Activated T-helper 17 cell treated with anti-CD3 and anti-CD28 coated beads, Interleukin-2, amount 50 U/mL, for 72 hours (primary cell): ENCODE measurements around the gene XDH. TPM values are rescaled to one million over a fixed set of nuclear protein-coding genes. Genes with fewer than 3 reads are reported as not detected.

Experiments
- ATAC-seq: fragments of 150-1000 bp; cut with Tn5 transposase; replicated peaks from 2 replicates; pipeline ENCODE4 v1.10.0; 2021; ENCODE audit warnings: mild to moderate bottlenecking, moderate library complexity
- H3K27ac Mint-ChIP-seq: one replicate; pipeline ENCODE4 v1.8.0; 2022; ENCODE audit warnings: mixed read lengths
- H3K27me3 Mint-ChIP-seq: one replicate; pipeline ENCODE4 v1.8.0; 2022; ENCODE audit warnings: mixed read lengths
- H3K36me3 Mint-ChIP-seq: one replicate; pipeline ENCODE4 v1.8.0; 2022; ENCODE audit warnings: low read depth, mild to moderate bottlenecking, mixed read lengths
- H3K4me1 Mint-ChIP-seq: one replicate; pipeline ENCODE4 v1.8.0; 2022; ENCODE audit warnings: mixed read lengths
- H3K4me3 Mint-ChIP-seq: one replicate; pipeline ENCODE4 v1.8.0; 2022; ENCODE audit warnings: mild to moderate bottlenecking, mixed read lengths
- H3K9me3 Mint-ChIP-seq: one replicate; pipeline ENCODE4 v1.8.0; 2022; ENCODE audit warnings: mixed read lengths
- total RNA-seq, 2 donors: library from RNA; stranded (reverse); gene quantifications; one replicate each; pipeline ENCODE4 v1.2.3, GENCODE V29; 2022

The XDH gene
- total RNA-seq = 1 to 10 TPM in 1 of 2 donors, not detected in 1; 1.4 TPM

DNA sequence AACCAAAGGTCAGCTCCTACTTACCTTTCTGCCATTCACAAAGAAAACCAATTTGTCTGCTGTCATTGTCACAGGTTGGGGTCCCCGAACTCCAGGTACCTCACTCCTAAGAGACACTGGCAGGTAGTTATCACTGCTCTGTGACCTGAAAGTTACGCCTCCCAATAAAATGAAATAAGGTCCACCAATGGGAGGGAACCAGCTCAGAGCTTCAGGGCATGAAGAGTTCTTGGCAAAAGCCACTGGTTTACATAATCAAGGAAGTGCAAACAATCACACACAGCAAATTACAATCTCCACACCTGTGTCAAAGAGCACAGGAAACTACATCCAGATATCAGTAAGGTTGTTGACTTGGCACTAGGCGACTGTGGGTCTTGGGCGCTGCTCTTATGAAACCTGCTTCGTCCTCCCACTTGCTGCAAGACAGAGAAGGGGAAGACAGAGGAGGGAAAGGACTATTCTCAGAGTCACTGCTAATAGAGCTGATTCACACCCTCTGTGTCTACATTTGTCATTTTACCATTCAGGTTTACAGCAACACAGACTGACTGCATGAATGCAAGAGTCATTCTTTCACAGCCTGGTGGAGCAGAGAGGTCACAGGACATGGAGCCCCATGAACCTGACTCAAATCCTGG is at the start of gene XDH:
Gene XDH (minus strand): TSS at position 142 of the 641 bp plus-strand sequence. CDS start 76 bp downstream, at position 66.
- peak; percentile 76 for ATAC-seq
- Mint-ChIP-seq H3K27ac (no peak within 1 kb of the TSS), H3K4me1 (peaks cover 17% of the 10 kb centered on the region)

DNA sequence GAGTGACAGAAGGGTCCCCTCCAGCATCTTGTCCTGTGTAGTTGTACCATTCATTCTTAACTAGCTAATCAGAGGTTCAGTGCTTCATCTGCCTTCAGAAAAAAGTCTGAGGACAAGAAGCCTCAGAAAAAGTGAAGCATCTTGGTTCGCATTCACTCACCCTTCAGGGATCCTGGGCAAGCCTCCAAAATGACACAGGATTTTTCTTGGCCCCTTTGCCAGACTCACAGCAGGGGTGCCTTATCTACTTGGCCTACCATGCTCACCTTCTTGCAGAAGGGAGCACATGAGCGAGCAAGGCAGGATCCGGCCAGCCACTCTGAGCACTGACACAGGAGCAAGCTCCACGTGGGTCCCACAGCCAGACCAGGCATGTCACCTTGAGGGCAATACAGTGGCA is 43.1 kb upstream of the XDH start:
- no peaks in the 10 kb centered on the region for H3K36me3 Mint-ChIP-seq
- H3K27ac Mint-ChIP-seq = no peak overlapping the region
- H3K27me3 Mint-ChIP-seq = peaks cover 12% of the 10 kb centered on the region
- H3K9me3 Mint-ChIP-seq = peaks cover 9% of the 10 kb centered on the region
- no peak for ATAC-seq
- H3K4me3 Mint-ChIP-seq = no peak overlapping the region
- no peaks in the 10 kb centered on the region for H3K4me1 Mint-ChIP-seq

More for the DNA sequence above, at the start of gene XDH:
- peaks cover 8% of the 10 kb centered on the region for H3K9me3 Mint-ChIP-seq
- peak within 1 kb of the TSS; percentile 55 for H3K4me3 Mint-ChIP-seq
- H3K36me3 Mint-ChIP-seq = no peaks in the 10 kb centered on the region
- H3K27me3 Mint-ChIP-seq = no peaks in the 10 kb centered on the region

DNA sequence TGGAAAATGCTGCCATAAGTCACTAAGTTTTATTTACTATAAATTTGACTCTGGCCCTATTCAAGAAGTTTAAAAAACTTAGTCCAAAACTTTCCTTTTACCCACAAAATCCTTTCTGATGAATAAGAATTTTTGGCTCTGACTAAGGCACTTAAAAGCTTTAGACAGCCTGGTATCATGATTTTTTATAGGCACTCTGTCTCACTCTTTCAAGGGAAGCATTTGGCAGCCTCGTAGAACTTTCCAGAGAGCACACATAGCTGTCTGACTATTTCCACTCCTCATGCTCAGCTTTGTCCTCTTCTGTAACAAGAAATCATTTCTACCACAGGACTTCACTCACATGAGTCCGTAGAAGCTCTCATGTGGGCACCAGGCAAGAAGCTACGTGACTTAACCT is 32.3 kb upstream of the XDH start:
- ATAC-seq = no peak
- H3K9me3 Mint-ChIP-seq = peaks cover 10% of the 10 kb centered on the region
- no peaks in the 10 kb centered on the region for H3K36me3 Mint-ChIP-seq
- H3K4me1 Mint-ChIP-seq = no peaks in the 10 kb centered on the region
- H3K27ac Mint-ChIP-seq = no peak overlapping the region
- H3K4me3 Mint-ChIP-seq = no peak overlapping the region
- H3K27me3 Mint-ChIP-seq = peaks cover 29% of the 10 kb centered on the region

DNA sequence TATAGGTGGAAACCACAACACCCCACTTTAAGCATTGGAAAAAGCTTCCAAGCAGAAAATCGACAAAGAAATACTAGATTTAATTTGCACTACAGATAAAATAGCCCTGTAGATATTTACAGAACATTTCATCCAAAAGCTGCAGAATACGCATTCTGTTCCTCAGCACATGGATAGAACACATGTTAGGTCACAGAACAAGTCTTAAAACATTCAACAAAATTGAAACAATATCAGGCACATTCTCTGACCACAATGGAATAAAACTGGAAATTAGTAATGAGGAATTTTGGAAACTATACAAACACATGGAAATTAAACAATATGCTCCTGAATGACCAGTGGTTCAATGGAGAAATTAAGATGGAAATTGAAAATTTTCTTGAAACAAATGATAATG is 27.8 kb upstream of the XDH start:
- H3K4me3 Mint-ChIP-seq = no peak overlapping the region
- peaks cover 15% of the 10 kb centered on the region for H3K27me3 Mint-ChIP-seq
- no peak for ATAC-seq
- peaks cover 4% of the 10 kb centered on the region for H3K9me3 Mint-ChIP-seq
- H3K4me1 Mint-ChIP-seq = no peaks in the 10 kb centered on the region
- H3K36me3 Mint-ChIP-seq = no peaks in the 10 kb centered on the region
- no peak overlapping the region for H3K27ac Mint-ChIP-seq

DNA sequence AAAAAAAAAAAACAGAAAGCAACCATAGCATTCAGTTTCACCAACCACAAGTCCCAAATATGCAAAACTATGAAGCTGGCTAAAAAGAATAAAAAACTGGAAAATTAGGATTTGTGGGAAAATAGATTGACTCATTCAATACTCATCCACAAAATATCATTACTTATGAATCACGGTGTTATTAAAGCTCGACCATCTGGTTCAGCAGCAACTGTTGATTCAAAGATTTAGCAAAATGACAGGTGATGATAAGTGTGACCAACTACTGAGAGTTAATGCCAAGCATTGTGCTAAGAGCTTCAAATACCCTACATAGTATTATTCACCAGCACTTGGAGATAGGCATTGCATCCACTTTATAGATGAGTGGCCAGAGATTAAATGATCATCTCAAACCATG is 26.2 kb upstream of the XDH start:
- Mint-ChIP-seq H3K27me3 (peaks cover 15% of the 10 kb centered on the region), H3K9me3 (peaks cover 4% of the 10 kb centered on the region), H3K4me3 (no peak overlapping the region), H3K36me3 (no peaks in the 10 kb centered on the region), H3K4me1 (no peaks in the 10 kb centered on the region), H3K27ac (no peak overlapping the region)
- no peak for ATAC-seq

DNA sequence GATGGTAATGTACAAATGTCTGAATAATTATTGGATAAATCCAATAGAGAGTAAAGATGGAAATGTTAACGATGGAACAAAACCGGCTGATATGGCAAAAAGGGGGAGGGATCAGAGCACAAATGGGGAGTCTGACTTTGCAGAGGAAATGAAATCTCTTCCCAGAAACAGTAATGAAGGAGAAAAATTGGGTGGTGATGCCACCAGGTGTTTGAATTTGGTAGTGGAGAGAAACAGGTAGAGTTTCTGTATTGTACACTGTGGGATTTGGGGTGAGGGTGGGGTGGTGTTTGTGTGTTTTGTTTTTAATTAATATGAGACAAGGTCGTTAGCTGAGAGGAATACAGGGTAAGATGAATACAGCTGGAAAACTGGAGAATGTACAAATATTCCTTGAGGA is 20.4 kb upstream of the XDH start:
- Mint-ChIP-seq H3K27me3 (peaks cover 4% of the 10 kb centered on the region), H3K4me1 (peaks cover 8% of the 10 kb centered on the region), H3K36me3 (no peaks in the 10 kb centered on the region)

DNA sequence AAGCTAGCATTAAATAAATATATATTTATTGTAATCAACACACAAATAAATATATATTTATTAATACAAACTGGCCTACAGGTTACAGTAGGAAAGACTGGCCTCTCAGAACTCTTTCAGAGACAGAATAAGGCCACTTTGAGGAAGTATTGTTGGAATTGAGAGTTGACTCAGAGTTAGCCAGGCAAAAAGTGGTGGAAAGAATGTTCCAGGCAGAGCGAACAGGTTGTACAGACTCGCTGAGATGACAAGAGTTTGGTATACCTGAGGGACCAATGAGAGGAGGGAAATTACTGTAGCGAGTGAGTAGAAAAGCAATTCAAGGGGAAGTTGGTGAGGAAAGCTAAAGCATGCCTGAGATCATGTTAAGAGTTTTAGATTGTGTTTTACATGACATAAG is 19.0 kb upstream of the XDH start:
- no peaks in the 10 kb centered on the region for H3K9me3 Mint-ChIP-seq
- H3K27ac Mint-ChIP-seq = no peak overlapping the region
- peaks cover 19% of the 10 kb centered on the region for H3K4me1 Mint-ChIP-seq
- no peak overlapping the region for H3K4me3 Mint-ChIP-seq
- ATAC-seq = no peak
- H3K36me3 Mint-ChIP-seq = no peaks in the 10 kb centered on the region
- peaks cover 12% of the 10 kb centered on the region for H3K27me3 Mint-ChIP-seq

More for the DNA sequence above, 20.4 kb upstream of the XDH start:
- ATAC-seq = no peak
- Mint-ChIP-seq H3K4me3 (no peak overlapping the region), H3K27ac (no peak overlapping the region), H3K9me3 (no peaks in the 10 kb centered on the region)

DNA sequence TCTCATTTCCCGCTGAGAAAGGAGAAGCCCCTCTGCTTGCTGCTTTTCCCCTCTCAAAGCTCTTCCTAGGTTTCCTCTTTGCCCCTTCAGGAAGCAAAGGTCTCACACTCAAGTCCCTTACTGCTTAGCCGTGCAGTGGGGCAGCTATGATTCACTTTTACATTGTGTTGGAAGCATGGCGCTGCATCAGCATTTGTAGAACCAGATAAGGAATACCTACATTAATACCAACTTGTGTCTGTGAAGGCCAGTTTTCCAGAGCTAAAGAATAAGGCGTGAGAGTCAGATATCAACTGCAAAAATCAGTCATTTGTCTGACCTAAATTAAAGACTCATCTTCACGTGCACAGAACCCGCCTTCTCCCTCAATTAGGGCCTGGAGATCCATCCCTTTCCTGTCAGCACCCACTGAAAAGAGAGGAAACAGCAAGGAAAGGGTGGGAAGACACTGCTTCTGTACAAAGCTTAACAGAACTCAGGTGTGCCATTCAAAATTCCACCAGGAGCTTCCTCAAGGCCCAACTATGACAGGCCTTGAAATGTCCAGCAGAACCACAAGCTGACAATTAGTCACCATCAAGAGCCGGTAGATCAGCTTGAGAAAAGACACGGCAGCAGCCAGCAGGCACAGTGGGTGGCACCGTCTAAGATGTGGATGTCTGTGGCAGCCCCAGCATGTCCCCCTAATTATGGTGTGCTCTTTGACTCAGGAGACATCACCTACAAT is 16.1 kb upstream of the XDH start:
- ATAC-seq = peak; percentile 46
- Mint-ChIP-seq H3K27ac (peak overlapping the region; percentile 57), H3K4me3 (peak overlapping the region; percentile 51), H3K9me3 (no peaks in the 10 kb centered on the region), H3K27me3 (peaks cover 16% of the 10 kb centered on the region), H3K4me1 (peaks cover 19% of the 10 kb centered on the region), H3K36me3 (no peaks in the 10 kb centered on the region)

DNA sequence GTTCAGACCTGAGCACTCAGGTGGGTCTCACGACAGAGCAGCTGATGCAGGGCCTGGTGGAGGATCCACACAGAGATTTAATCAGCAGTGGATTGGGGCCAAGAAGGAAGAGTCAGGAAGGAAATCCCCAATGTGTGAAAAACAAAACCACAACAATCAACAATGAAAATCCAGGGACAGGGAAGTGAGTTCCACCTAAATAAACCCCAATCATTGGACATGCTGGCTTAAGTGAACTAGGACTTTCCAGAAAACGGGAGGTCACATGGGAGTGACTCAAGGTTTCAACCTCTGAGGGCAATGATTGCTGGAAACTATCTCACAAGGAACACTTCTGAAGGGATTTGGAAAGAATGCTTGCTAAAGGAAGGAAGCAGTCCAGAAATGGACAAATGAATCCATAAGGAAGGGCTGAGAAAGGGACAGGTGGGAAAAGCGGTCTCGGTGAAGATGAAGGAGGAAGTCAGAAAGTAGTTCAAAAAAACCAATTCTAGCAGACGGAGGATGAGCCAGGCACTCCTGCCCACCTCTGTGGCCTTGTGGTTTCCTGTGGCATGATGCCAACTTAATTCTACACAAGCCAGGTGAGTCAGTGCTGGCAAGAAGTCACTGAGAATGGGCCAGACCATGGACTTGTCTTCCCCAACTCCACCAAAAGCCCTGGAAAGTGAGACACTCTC is 15.4 kb upstream of the XDH start:
- Mint-ChIP-seq H3K4me1 (peaks cover 19% of the 10 kb centered on the region), H3K27me3 (peaks cover 16% of the 10 kb centered on the region), H3K9me3 (no peaks in the 10 kb centered on the region), H3K27ac (peak overlapping the region; percentile 57), H3K4me3 (peak overlapping the region; percentile 51), H3K36me3 (no peaks in the 10 kb centered on the region)
- peak; percentile 95 for ATAC-seq

DNA sequence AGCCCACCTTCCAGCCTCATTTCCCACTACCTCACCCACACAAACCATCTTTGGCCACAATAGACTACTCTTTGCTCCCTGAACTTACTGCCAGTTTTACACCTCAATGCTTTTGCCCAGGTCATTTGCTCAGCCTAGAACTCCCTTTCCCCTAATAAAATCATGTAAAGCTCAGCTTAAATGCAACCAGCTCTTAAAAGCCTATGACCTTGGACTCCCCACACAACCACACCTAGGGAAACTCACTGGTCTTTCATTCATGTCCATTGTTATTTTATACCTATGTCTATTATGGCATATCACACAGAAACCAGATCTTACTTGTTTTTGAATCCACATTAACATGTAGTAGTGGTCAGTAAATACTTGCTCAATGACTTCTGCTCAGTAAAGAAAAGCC is 14.5 kb upstream of the XDH start:
- Mint-ChIP-seq H3K27me3 (peaks cover 18% of the 10 kb centered on the region), H3K36me3 (no peaks in the 10 kb centered on the region)

DNA sequence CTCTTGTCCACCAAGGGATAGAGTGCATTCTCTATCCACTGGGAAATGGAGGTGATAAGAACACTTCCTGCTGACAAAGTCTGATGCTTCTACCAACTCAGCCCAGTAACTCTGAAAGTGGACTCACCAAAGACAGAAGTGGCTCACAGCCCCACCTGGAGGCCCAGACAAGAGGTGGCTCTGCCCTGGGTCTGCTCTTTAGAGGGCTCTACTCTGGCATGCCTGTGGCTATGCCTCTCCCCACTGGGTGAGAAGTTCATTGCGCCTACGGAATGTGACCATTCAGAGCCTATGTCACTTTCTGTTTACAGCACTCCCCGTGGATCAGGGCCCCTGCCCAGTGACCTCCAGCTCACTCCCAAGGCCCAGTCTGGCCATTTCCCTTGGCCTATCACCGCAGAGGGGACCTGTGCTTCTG is 13.5 kb upstream of the XDH start:
- Mint-ChIP-seq H3K36me3 (no peaks in the 10 kb centered on the region), H3K27ac (no peak overlapping the region), H3K4me1 (peaks cover 19% of the 10 kb centered on the region), H3K4me3 (no peak overlapping the region), H3K27me3 (peaks cover 22% of the 10 kb centered on the region), H3K9me3 (no peaks in the 10 kb centered on the region)
- ATAC-seq = no peak

More for the DNA sequence above, 14.5 kb upstream of the XDH start:
- Mint-ChIP-seq H3K4me1 (peaks cover 19% of the 10 kb centered on the region), H3K9me3 (no peaks in the 10 kb centered on the region), H3K4me3 (peak overlapping the region; percentile 51), H3K27ac (no peak overlapping the region)
- no peak for ATAC-seq

DNA sequence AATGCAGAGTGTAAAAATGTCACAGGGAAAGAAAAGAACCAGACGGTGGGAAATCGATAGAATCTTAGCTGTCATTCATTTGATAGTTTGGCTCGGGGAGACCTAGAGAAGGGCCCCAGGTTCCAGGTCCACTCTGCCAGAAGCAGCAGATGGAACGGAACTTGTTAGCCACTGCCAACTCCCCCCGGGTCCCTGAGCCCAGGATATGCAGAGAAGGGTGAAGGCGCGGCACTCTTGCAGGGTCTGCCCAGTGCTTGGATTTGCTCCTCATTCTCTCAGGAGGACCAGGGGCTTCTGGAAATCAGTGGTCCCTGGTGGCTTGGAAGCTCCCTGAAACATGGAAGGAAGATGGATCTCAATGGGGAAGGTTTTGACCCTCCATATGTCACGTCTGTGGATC is 11.6 kb upstream of the XDH start:
- peaks cover 18% of the 10 kb centered on the region for H3K27me3 Mint-ChIP-seq
- H3K36me3 Mint-ChIP-seq = no peaks in the 10 kb centered on the region
- ATAC-seq = no peak
- H3K4me3 Mint-ChIP-seq = no peak overlapping the region
- H3K27ac Mint-ChIP-seq = no peak overlapping the region
- peaks cover 19% of the 10 kb centered on the region for H3K4me1 Mint-ChIP-seq
- no peaks in the 10 kb centered on the region for H3K9me3 Mint-ChIP-seq

DNA sequence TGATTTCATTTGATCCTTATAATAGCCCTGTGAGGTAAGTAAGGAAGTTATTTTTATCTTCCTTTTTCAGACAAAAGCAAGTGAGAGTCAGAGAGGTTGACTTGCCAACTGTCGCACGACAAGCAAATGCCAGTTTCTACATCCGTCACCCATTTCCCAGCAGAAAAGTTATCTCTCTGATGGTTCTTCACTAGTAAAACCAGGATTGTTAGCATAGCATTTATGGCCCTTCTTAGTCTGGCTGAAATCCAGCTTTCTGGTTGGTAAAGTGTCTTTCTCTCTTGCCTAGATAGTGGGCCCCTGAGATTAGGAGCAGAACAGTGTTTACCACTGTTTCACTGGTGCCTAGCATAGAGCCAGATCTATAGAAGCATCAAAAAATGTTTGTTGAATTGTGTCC is 7.1 kb upstream of the XDH start:
- no peak for ATAC-seq
- H3K4me1 Mint-ChIP-seq = peaks cover 1% of the 10 kb centered on the region
- peaks cover 8% of the 10 kb centered on the region for H3K9me3 Mint-ChIP-seq
- H3K27ac Mint-ChIP-seq = no peak overlapping the region
- H3K36me3 Mint-ChIP-seq = no peaks in the 10 kb centered on the region
- H3K27me3 Mint-ChIP-seq = peaks cover 7% of the 10 kb centered on the region
- no peak overlapping the region for H3K4me3 Mint-ChIP-seq

DNA sequence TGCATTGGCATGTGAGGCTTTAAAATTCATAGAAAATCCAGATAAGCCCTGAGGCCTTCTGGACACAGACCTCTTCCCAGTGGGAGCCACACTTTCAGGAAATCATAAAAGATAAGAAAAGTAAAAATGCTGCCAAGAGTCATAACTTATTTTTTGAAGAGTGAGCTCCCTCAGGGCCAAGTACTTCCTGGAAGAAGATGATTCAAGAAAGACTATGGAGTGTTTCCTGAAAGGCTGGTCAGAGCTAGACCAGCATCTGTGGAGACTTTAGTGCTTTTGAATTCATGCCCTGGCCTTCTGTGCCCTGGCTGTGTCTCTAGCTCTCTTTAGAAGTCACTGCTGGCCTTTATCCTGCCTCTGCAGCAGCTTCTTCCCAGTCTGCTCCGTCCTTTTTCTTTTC is 6.4 kb upstream of the XDH start:
- no peak for ATAC-seq
- H3K27ac Mint-ChIP-seq = no peak overlapping the region
- H3K4me1 Mint-ChIP-seq = peaks cover 6% of the 10 kb centered on the region
- H3K27me3 Mint-ChIP-seq = peaks cover 7% of the 10 kb centered on the region
- no peak overlapping the region for H3K4me3 Mint-ChIP-seq
- H3K9me3 Mint-ChIP-seq = peaks cover 8% of the 10 kb centered on the region
- no peaks in the 10 kb centered on the region for H3K36me3 Mint-ChIP-seq

DNA sequence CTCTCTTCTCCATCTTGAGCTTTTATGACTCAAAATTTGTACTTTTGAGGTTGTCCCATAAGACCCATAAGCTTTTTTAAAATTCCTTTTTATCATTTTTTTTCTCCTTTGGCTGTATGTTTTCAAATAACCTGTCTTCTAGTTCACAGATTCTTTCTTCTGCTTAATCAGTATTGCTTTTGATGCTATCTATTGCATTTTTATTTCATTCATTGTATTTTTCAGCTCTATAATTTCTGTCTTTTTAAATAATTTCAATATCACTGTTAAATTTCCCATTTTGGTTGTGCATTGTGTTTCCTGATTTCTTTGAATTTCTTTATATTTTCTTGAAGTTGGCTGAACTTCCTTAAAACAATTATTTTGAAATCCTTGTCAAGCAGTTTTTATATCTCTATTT is 4.8 kb upstream of the XDH start:
- peaks cover 7% of the 10 kb centered on the region for H3K27me3 Mint-ChIP-seq

More for the DNA sequence above, 4.8 kb upstream of the XDH start:
- Mint-ChIP-seq H3K27ac (no peak overlapping the region), H3K9me3 (peaks cover 8% of the 10 kb centered on the region), H3K4me3 (no peak overlapping the region), H3K4me1 (peaks cover 13% of the 10 kb centered on the region), H3K36me3 (no peaks in the 10 kb centered on the region)
- no peak for ATAC-seq
